Raji (cell line): Measurements from ENCODE around the gene NKIRAS1.

Experiments
- POLR2A ChIP-seq: IDR thresholded peaks from 2 replicates; pipeline ENCODE4 v1.6.1; 2011; ENCODE audit warnings: low read depth, low read length, control low read depth; ENCODE audit not compliant: insufficient read depth

The NKIRAS1 gene

GRCh38 chr3:23884481-23884880 is 32.3 kb downstream of the NKIRAS1 start:
- no peak for TF ChIP-seq POLR2A

DNA sequence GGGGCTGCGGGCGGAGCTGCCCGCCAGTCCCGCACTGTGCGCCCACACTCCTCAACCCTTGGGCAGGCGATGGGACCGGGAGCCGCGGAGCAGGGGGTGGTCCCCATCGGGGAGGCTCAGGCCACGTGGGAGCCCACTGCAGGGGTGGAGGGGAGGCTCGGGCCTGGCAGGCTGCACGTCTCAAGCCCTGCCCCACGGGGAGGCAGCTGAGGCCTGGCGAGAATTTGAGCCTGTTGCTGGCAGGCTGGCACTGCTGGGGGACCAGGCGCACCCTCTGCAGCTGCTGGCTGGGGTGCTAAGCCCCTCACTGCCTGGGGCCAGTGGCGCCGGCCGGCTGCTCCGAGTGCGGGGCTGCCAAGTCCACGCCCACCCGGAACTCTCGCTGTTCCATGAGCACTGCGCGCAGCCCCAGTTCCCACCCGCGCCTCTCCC is 34.3 kb downstream of the NKIRAS1 start:
- TF ChIP-seq POLR2A: no peak

DNA sequence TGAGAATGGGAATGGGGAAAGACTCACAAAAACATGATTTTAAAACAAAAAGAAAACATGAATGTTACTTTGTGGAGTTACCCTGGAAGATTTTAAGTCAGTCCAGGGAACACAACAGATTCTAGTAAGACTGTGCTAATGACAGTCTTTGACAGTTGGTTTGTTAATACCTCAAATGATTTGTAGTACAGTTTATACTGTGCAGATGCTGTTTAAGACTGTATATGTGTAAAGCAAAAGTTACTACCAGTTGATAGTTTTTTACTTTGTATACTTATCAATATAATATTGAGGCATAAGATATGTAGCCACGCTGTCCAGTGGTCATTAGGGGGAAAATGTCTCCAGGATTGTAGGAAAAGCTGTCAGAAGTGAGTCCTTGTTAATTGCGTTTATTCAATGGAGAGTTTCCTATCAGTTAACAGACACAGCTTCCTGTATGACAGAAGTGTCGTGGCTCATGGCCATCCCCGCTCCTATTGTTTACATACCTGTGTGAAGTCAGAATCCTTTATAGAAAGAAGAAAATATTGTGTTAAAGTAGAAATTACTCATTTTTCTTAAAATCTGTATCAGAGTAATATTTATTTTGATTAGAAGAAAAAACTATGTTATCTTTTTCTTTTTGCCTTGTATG is 36.0 kb downstream of the NKIRAS1 start:
- no peak for TF ChIP-seq POLR2A

- TF ChIP-seq POLR2A: no peak
Measured at GRCh38 chr3:23879485-23879884, 37.3 kb downstream of the NKIRAS1 start.

GRCh38 chr3:23877329-23877980 is 39.3 kb downstream of the NKIRAS1 start:
- TF ChIP-seq POLR2A: no peak

- no peak for TF ChIP-seq POLR2A
Measured at GRCh38 chr3:23876923-23877322, 39.9 kb downstream of the NKIRAS1 start.

- TF ChIP-seq POLR2A: no peak
Measured at GRCh38 chr3:23875113-23875725, 41.6 kb downstream of the NKIRAS1 start.

DNA sequence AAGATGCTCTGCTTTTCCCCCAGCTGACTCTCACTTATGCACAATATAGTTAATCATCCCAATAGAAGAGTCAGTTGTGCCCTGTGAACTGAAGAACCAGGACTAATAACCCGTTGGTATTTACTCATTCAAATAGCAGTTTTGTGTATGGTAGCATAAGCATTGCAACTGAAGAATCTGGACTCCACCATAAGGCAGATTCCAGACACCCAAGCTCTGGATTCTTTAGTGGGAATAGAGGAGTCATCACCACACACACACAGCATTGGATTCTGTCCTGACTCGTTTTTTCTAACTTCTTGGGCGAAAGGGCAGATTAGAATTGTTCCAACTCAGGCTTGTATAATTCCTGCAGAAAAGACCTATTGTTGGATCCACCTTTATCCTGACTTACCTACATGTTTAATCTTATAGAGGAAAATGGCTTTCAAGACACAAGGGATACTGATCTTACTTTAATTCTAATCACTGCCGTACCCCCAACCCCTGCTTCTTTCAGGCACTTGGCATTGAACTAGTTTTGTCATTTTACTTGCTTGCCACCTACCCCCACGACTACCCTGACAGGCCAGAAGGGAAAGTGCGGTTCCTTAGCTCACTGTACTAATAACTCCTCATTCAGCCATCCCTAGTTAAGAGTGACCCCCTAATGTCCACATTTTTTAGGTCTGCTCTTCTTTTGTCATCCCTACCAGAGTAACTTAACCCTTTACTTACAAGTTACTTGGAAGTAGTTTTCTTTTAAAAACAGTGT is 42.3 kb downstream of the NKIRAS1 start:
- TF ChIP-seq POLR2A: no peak

- no peak for TF ChIP-seq POLR2A
Measured at GRCh38 chr3:23873941-23874340, 42.8 kb downstream of the NKIRAS1 start.

DNA sequence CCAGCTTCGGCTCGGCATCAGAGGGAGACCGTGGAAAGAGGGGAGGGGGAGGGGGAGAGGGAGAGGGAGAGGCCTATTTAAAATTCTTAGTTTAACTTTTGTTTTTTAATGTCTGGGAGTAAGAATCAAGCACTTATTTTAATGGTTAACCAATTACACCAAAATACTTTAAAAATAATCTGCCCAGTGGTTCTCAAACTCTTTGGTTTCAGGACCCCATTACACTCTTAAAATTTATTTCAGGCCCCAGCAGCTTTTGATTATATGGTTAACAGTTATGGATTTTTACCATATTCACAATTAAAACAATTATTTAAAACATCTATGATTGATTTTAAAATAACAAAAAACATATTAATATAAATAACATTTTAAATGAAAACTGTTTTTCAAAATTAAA is 44.5 kb downstream of the NKIRAS1 start:
- no peak for TF ChIP-seq POLR2A

- TF ChIP-seq POLR2A: no peak
Measured at GRCh38 chr3:23869977-23870662, 46.7 kb downstream of the NKIRAS1 start.

- TF ChIP-seq POLR2A: no peak
Measured at GRCh38 chr3:23867838-23868237, 49.0 kb downstream of the NKIRAS1 start.

GRCh38 chr3:23867400-23867799 is 49.4 kb downstream of the NKIRAS1 start:
- no peak for TF ChIP-seq POLR2A

DNA sequence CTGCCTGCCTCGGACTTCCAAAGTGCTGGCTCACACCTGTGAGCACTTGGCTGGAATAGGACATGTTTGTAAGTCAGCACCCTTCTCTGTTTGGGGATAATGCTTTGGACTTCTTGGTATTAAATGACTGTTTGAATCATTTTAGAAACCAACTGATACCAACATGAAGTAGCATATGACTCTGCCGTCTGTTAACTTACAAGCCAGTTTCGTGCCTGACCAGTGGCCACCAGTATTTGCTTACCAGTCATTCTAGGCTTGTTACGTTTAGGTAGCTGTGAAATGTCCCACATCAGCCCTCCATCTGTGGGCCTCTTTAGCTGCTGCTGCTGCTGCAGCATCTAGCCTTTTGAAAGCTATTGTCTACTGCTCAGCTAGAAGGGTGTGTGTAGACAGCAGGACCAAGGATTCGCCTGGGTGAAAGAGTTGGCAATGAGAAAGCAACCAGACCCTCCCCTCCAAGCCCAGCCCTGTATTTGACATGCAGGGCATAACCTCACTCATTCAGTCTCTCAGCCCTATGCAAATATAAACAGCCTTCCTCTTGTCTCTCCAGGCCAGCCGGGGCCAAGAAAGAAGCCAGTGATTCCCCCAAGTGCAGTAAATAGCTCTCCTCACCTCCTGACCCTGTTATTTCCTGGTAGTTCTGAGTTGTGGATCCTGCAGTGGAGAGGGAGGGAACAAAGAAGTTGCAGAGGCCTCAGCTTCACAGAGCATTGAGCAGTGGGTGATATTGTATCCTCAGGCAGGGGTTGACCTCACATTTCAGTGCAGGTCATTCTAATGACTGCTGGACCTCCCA is 51.0 kb downstream of the NKIRAS1 start:
- TF ChIP-seq POLR2A: no peak
